Panc1 (cell line): ENCODE measurements around the gene GBF1. TPM values are rescaled to one million over a fixed set of nuclear protein-coding genes. Genes with fewer than 3 reads are reported as not detected.

Experiments used
- ATAC-seq: fragments of 200-7000 bp; cut with Tn5 transposase; 2 replicates; pipeline ENCODE4 v1.9.1; 2020; ENCODE audit warnings: mild to moderate bottlenecking, moderate library complexity
- BruUV-seq: library from RNA; stranded (reverse); fragments of 400-500 nt; replicated peaks from 2 replicates; lab custom pipeline; 2021; lab: Mats Ljungman, UMichigan
- CTCF ChIA-PET: fragments of 300-600 bp; sonication (Branson Sonifier 250); formaldehyde crosslinking; loops from one replicate; lab custom pipeline; 2022; ENCODE audit warnings: antibody characterized with exemption; lab: Charles Lee
- POLR2A ChIA-PET: fragments of 300-600 bp; sonication (Branson Sonifier 250); formaldehyde crosslinking; loops from one replicate; lab custom pipeline; 2022; ENCODE audit warnings: antibody characterized with exemption; lab: Charles Lee
- DNase-seq: peaks from one replicate; pipeline ENCODE4 v3.0.0-alpha.2; 2010; ENCODE audit warnings: low read depth, low spot score
- H3K27ac ChIP-seq: 2 replicates; pipeline ENCODE4 v1.5.1; 2011; ENCODE audit warnings: mild to moderate bottlenecking, low read length, inconsistent platforms
- H3K27me3 ChIP-seq: fragments of 200-500 bp; sonication (Bioruptor generic); 2 replicates; pipeline ENCODE4 v1.6.0; 2014; ENCODE audit warnings: low read length, inconsistent platforms; ENCODE audit not compliant: control insufficient read depth, insufficient read depth
- H3K36me3 ChIP-seq: fragments of 200-500 bp; sonication (Bioruptor generic); 2 replicates; pipeline ENCODE4 v1.5.1; 2014; ENCODE audit warnings: inconsistent platforms, mild to moderate bottlenecking, low read length, moderate library complexity; ENCODE audit not compliant: control insufficient read depth, insufficient read depth
- H3K4me1 ChIP-seq: 2 replicates; pipeline ENCODE4 v1.5.1; 2011; ENCODE audit warnings: inconsistent platforms, mild to moderate bottlenecking, low read length, moderate library complexity; ENCODE audit not compliant: control insufficient read depth, insufficient read depth
- H3K4me3 ChIP-seq, 2 experiments: 2 replicates each; pipeline ENCODE4 v1.5.1; 2011 to 2012; ENCODE audit warnings: low read depth in 2 of 2, low read length in 2 of 2, mild to moderate bottlenecking in 2 of 2, inconsistent platforms in 1 of 2, moderate library complexity in 1 of 2
- H3K9me3 ChIP-seq: fragments of 200-500 bp; sonication (Bioruptor generic); 2 replicates; pipeline ENCODE4 v1.5.1; 2014; ENCODE audit warnings: low read depth, mild to moderate bottlenecking, inconsistent platforms, low read length, moderate library complexity; ENCODE audit not compliant: control insufficient read depth, insufficient read depth
- POLR2AphosphoS5 ChIP-seq: IDR thresholded peaks from 2 replicates; pipeline ENCODE4 v1.6.1; 2012; ENCODE audit warnings: mild to moderate bottlenecking, low read depth, low read length, moderate library complexity
- REST ChIP-seq, 2 experiments: IDR thresholded peaks; 2 replicates each; pipeline ENCODE4 v1.6.1; 2011 to 2012; ENCODE audit warnings: low read depth in 2 of 2, control low read depth in 1 of 2, low read length in 1 of 2, mild to moderate bottlenecking in 1 of 2, moderate library complexity in 1 of 2; ENCODE audit not compliant: insufficient read depth in 1 of 2
- SIN3A ChIP-seq: IDR thresholded peaks from 2 replicates; pipeline ENCODE4 v1.6.1; 2012; ENCODE audit warnings: low read depth, mild to moderate bottlenecking, low read length, moderate library complexity, borderline replicate concordance; ENCODE audit not compliant: insufficient read depth
- TCF7L2 ChIP-seq: IDR thresholded peaks from 2 replicates; pipeline ENCODE4 v1.6.1; 2011; ENCODE audit warnings: mild to moderate bottlenecking, low read depth, low read length, inconsistent platforms
- in situ Hi-C: cut with HindIII; loops from 2 replicates; pipeline ENCODE4 v1.10.0; 2016; ENCODE audit warnings: low sequenced_read_pairs, low pct_unique_long_range_greater_than_20kb
- intact Hi-C: fragments of 100-400 bp; cut with micrococcal nuclease; formaldehyde crosslinking; loops from one replicate; pipeline ENCODE4 v1.10.0; 2022; ENCODE audit not compliant: unreplicated experiment
- total RNA-seq: library from RNA; stranded (reverse); gene quantifications from one replicate; pipeline ENCODE4 v1.2.1, GENCODE V29; 2021; ENCODE audit not compliant: unreplicated experiment
- TF ChIP-seq, protein P1 (sequence below): fragments of 450-650 bp; IDR thresholded peaks from 2 replicates; pipeline ENCODE4 v1.5.1; 2017; ENCODE audit warnings: mild to moderate bottlenecking

GBF1 gene
- total RNA-seq, 1 experiment from 2014 or later: 65.0 TPM

- POLR2A ChIA-PET: no interaction called here
- Histone ChIP-seq H3K4me1 (peaks cover 4% of the 10 kb centered on the region; the same call in 1 of the 2 replicates), H3K4me3 (no peak overlapping the region), H3K27me3 (no peaks in the 10 kb centered on the region), H3K36me3 (0 out of 2 replicates have a peak, but pooled peaks cover 3% of the 10 kb centered on the region), H3K9me3 (no peaks in the 10 kb centered on the region), H3K27ac (no peak overlapping the region)
- TF ChIP-seq POLR2AphosphoS5: no peak
- no peak for TF ChIP-seq SIN3A
- no peak for TF ChIP-seq REST (IDR thresholded peaks at IDR 0.05; ENCODE audit: insufficient read depth in 1 of 2, low read depth in 2 of 2, low read length in 1 of 2)
- TF ChIP-seq, protein P1, sequence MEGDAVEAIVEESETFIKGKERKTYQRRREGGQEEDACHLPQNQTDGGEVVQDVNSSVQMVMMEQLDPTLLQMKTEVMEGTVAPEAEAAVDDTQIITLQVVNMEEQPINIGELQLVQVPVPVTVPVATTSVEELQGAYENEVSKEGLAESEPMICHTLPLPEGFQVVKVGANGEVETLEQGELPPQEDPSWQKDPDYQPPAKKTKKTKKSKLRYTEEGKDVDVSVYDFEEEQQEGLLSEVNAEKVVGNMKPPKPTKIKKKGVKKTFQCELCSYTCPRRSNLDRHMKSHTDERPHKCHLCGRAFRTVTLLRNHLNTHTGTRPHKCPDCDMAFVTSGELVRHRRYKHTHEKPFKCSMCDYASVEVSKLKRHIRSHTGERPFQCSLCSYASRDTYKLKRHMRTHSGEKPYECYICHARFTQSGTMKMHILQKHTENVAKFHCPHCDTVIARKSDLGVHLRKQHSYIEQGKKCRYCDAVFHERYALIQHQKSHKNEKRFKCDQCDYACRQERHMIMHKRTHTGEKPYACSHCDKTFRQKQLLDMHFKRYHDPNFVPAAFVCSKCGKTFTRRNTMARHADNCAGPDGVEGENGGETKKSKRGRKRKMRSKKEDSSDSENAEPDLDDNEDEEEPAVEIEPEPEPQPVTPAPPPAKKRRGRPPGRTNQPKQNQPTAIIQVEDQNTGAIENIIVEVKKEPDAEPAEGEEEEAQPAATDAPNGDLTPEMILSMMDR: no peak
- TF ChIP-seq TCF7L2: no peak
- in situ Hi-C loops: no loop called here
- ATAC-seq: peak; percentile 72
- no TSS peak for BruUV-seq
- intact Hi-C loops: no loop called here
- no peak for DNase-seq
- CTCF ChIA-PET: no interaction called here
Observed at GRCh38 chr10:102280397-102281101, 35.2 kb downstream of the GBF1 start.

DNA sequence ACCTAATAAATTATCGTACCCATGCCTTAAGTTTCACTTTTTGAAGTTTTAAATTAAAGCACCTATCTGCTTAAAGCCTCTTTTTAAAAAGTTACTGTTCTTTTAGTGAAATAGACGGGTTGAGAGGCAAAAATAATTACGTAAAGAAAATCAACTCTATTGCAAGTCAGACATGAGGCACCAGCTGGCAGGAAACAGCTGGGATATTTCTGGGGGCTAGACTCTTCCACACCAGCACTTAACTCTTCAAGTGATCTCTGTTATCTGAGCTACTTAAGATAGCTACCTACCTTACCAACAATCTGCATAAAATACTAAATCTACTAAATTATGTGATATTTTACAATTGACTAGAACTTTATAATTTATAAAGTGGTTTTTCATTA, 35.8 kb downstream of the GBF1 start:
- in situ Hi-C loops: no loop called here
- POLR2A ChIA-PET: no interaction called here
- CTCF ChIA-PET: no interaction called here
- Histone ChIP-seq H3K4me3 (no peak overlapping the region), H3K36me3 (0 out of 2 replicates have a peak, but pooled peaks cover 3% of the 10 kb centered on the region), H3K27ac (no peak overlapping the region), H3K4me1 (peaks cover 4% of the 10 kb centered on the region; the same call in 1 of the 2 replicates), H3K27me3 (no peaks in the 10 kb centered on the region), H3K9me3 (no peaks in the 10 kb centered on the region)
- no peak for TF ChIP-seq SIN3A
- TF ChIP-seq, protein P1: no peak
- no peak for TF ChIP-seq REST (IDR thresholded peaks at IDR 0.05; ENCODE audit: insufficient read depth in 1 of 2, low read depth in 2 of 2, low read length in 1 of 2)
- no peak for TF ChIP-seq TCF7L2
- TF ChIP-seq POLR2AphosphoS5: no peak
- DNase-seq: no peak
- BruUV-seq: no TSS peak
- intact Hi-C loops: no loop called here
- no peak for ATAC-seq
